Esophagus muscularis mucosa (tissue), 4 donors: ENCODE data around the gene F8. TPM values are rescaled to one million over a fixed set of nuclear protein-coding genes. Genes with fewer than 3 reads are reported as not detected.
"Not testable (repeated sequence)": the region's sequence is repeated elsewhere in the genome, so short reads cannot be mapped to it uniquely, and the experiment has no call there.

ENCODE experiments used
- DNase-seq: peaks from one replicate; pipeline ENCODE4 v3.0.0-alpha.2; 2017; ENCODE audit errors: extremely low spot score
- H3K27ac ChIP-seq, 4 donors: fragments of 200-600 bp; sonication (generic); replicated peaks in 1 of 4; 1 replicate in 3 of 4; 2 replicates in 1 of 4; pipeline ENCODE4 v1.5.1; 2016 to 2019; ENCODE audit warnings: mild to moderate bottlenecking in 1 of 4
- H3K27me3 ChIP-seq, 4 donors: fragments of 200-600 bp; sonication (generic); one replicate each; pipeline versions ENCODE4 v1.5.1 to v1.6.0; 2016 to 2019
- H3K36me3 ChIP-seq, 4 donors: fragments of 200-600 bp; sonication (generic); one replicate each; pipeline ENCODE4 v1.5.1; 2016 to 2019
- H3K4me1 ChIP-seq, 4 donors: fragments of 200-600 bp; sonication (generic); one replicate each; pipeline ENCODE4 v1.5.1; 2016 to 2019
- H3K4me3 ChIP-seq, 4 donors: fragments of 200-600 bp; sonication (generic); 1 replicate in 2 of 4; 2 replicates in 2 of 4; pipeline ENCODE4 v1.5.1; 2016 to 2019; ENCODE audit warnings: mild to moderate bottlenecking in 4 of 4, moderate library complexity in 1 of 4
- H3K9me3 ChIP-seq, 4 donors: fragments of 200-600 bp; sonication (generic); 1 replicate in 3 of 4; 2 replicates in 1 of 4; pipeline ENCODE4 v1.5.1; 2016 to 2019
- CTCF ChIP-seq, 3 experiments: fragments of 200-600 bp in 2 of 3; fragments of 450-650 bp in 1 of 3; sonication (generic) in 2 of 3; IDR thresholded peaks; one replicate each; pipeline ENCODE4 v1.5.1; 2017 to 2019; ENCODE audit warnings: antibody characterized with exemption in 3 of 3, mild to moderate bottlenecking in 2 of 3, moderate library complexity in 1 of 3
- EP300 ChIP-seq: sonication (generic); formaldehyde crosslinking; IDR thresholded peaks from one replicate; pipeline ENCODE4 v1.6.1; 2017; ENCODE audit warnings: antibody characterized with exemption
- POLR2A ChIP-seq: fragments of 450-650 bp; IDR thresholded peaks from one replicate; pipeline ENCODE4 v1.6.1; 2017; ENCODE audit warnings: antibody characterized with exemption, moderate library complexity, mild to moderate bottlenecking, low read depth
- POLR2AphosphoS5 ChIP-seq, 2 donors: sonication (generic); formaldehyde crosslinking; IDR thresholded peaks; one replicate each; pipeline ENCODE4 v1.6.1; 2017; ENCODE audit warnings: antibody characterized with exemption in 2 of 2
- WGBS: methylation state at CpG from one replicate; pipeline ENCODE4 v1.1.5; 2018; 5-methylcytosine and 5-hydroxymethylcytosine counted together
- intact Hi-C: fragments of 100-400 bp; cut with DNase I; formaldehyde crosslinking; loops from one replicate; pipeline ENCODE4 v1.15.1; 2023
- total RNA-seq, 4 donors: library from RNA; depleted of rRNA; stranded (reverse); fragments of >200 nt; gene quantifications; one replicate each; pipeline versions ENCODE4 v1.1.0 to v1.2.1, GENCODE V29; 2016

Gene F8
- total RNA-seq, 4 donors from 2014 or later = 17.0 to 30.0 (median 22.3) TPM

- intact Hi-C loops = no loop called here
- Histone ChIP-seq H3K9me3 (no peaks in the 10 kb centered on the region), H3K36me3 (no peaks in the 10 kb centered on the region), H3K27me3 (no peaks in the 10 kb centered on the region), H3K4me1 (peaks cover 6 to 30% (median 12%) of the 10 kb centered on the region in 4 donors), H3K27ac (peak within 1 kb of the TSS; percentile 93 to 96 (median 94)), H3K4me3 (peak within 1 kb of the TSS; percentile 63 to 73 (median 66))
- DNase-seq = peak; percentile 97
- TF ChIP-seq POLR2AphosphoS5 (IDR thresholded peaks at IDR 0.05) = peak; percentile 77 to 84
- TF ChIP-seq POLR2A = peak; percentile 19
- no peak for TF ChIP-seq EP300
- 42% methylated on average over 69 of the region's 82 CpGs for WGBS
These were observed 4.4 kb upstream of the F8 start, which contains the start of gene FUNDC2 for GRCh38 chrX:155026727-155027508. Gene FUNDC2 (plus strand): TSS chrX:155026844. CDS start chrX:155026939, 95 bp downstream.

GRCh38 chrX:155026420-155026726 is 3.9 kb upstream of the F8 start:
- Histone ChIP-seq H3K27ac (peak overlapping the region; percentile 93 to 96 (median 94)), H3K4me1 (peaks cover 6 to 25% (median 12%) of the 10 kb centered on the region in 4 donors), H3K36me3 (no peaks in the 10 kb centered on the region), H3K27me3 (no peaks in the 10 kb centered on the region), H3K9me3 (no peaks in the 10 kb centered on the region), H3K4me3 (peak overlapping the region; percentile 63 to 73 (median 66))
- no peak for DNase-seq
- WGBS = 56% methylated on average over 13 of the region's 16 CpGs
- intact Hi-C loops = no loop called here
- TF ChIP-seq POLR2A (no peak), POLR2AphosphoS5 (IDR thresholded peaks at IDR 0.05) (no peak), CTCF (IDR thresholded peaks at IDR 0.05) (no peak), EP300 (no peak)

- TF ChIP-seq POLR2AphosphoS5 (IDR thresholded peaks at IDR 0.05) = no peak
- no peak for TF ChIP-seq EP300
- no peak for TF ChIP-seq CTCF (IDR thresholded peaks at IDR 0.05)
- no peak for TF ChIP-seq POLR2A
- Histone ChIP-seq H3K27ac (no peak overlapping the region), H3K36me3 (no peaks in the 10 kb centered on the region), H3K27me3 (no peaks in the 10 kb centered on the region), H3K4me3 (no peak overlapping the region), H3K4me1 (peaks cover 5 to 16% (median 10%) of the 10 kb centered on the region in 4 donors), H3K9me3 (no peaks in the 10 kb centered on the region)
- intact Hi-C loops = no loop called here
- no peak for DNase-seq
- 80% methylated on average over 6 of the region's 6 CpGs for WGBS
These were observed 1.6 kb upstream of the F8 start for GRCh38 chrX:155023907-155024833.

- Histone ChIP-seq H3K4me3 (peak overlapping the region in 1 of 4 donors; percentile 24), H3K36me3 (no peaks in the 10 kb centered on the region), H3K4me1 (no peaks in the 10 kb centered on the region), H3K27ac (no peak overlapping the region), H3K27me3 (no peaks in the 10 kb centered on the region), H3K9me3 (no peaks in the 10 kb centered on the region)
- TF ChIP-seq POLR2A (no peak), POLR2AphosphoS5 (IDR thresholded peaks at IDR 0.05) (no peak), CTCF (IDR thresholded peaks at IDR 0.05) (no peak)
- WGBS = 71% methylated on average over 3 of the region's 3 CpGs
- intact Hi-C loops = no loop called here
- DNase-seq = no peak
These were observed 1.9 kb downstream of the F8 start for GRCh38 chrX:155020591-155020990.

- no peak for DNase-seq
- Histone ChIP-seq H3K4me3 (no peak overlapping the region), H3K9me3 (no peaks in the 10 kb centered on the region), H3K36me3 (no peaks in the 10 kb centered on the region), H3K27me3 (no peaks in the 10 kb centered on the region), H3K4me1 (peaks cover 4 to 13% (median 5%) of the 10 kb centered on the region in 4 donors), H3K27ac (peak overlapping the region; percentile 33 to 57 (median 38))
- WGBS = 54% methylated on average over 3 of the region's 3 CpGs
- intact Hi-C loops = no loop called here
- peak in 1 of 2 donors; percentile 28 for TF ChIP-seq POLR2AphosphoS5 (IDR thresholded peaks at IDR 0.05)
- TF ChIP-seq POLR2A = no peak
These were observed 12.5 kb downstream of the F8 start for GRCh38 chrX:155009994-155010472.

GRCh38 chrX:155008578-155008977 is 13.9 kb downstream of the F8 start:
- intact Hi-C loops, H3K27me3 ChIP-seq, H3K9me3 ChIP-seq, H3K27ac ChIP-seq, H3K36me3 ChIP-seq, DNase-seq, H3K4me3 ChIP-seq: not testable (repeated sequence)
- peaks cover 4 to 13% (median 5%) of the 10 kb centered on the region in 4 donors for H3K4me1 ChIP-seq
- WGBS = 94% methylated on average over 3 of the region's 12 CpGs

- H3K27me3 ChIP-seq, H3K36me3 ChIP-seq, intact Hi-C loops, H3K9me3 ChIP-seq, H3K4me3 ChIP-seq, DNase-seq: not testable (repeated sequence)
- 52% methylated on average over 9 of the region's 11 CpGs for WGBS
- H3K27ac ChIP-seq = peak overlapping the region in 1 of 4 donors; percentile 7
- peaks cover 4 to 13% (median 5%) of the 10 kb centered on the region in 4 donors for H3K4me1 ChIP-seq
These were observed 15.4 kb downstream of the F8 start for GRCh38 chrX:155006913-155007671.
